Urinary bladder (tissue), 4 donors: ENCODE measurements around the gene PANK3. TPM values are rescaled to one million over a fixed set of nuclear protein-coding genes. Genes with fewer than 3 reads are reported as not detected.
A peak's percentile ranks its signal among the peaks of the same experiment; 100 is the strongest.
"Not testable (repeated sequence)": the region's sequence is repeated elsewhere in the genome, so short reads cannot be mapped to it uniquely, and the experiment has no call there.

ENCODE experiments used
- DNase-seq: peaks from one replicate; pipeline ENCODE4 v3.0.0-alpha.2; 2015; ENCODE audit errors: extremely low spot score
- H3K27ac ChIP-seq: one replicate; pipeline ENCODE4 v1.5.1; 2013; ENCODE audit warnings: low read depth, mild to moderate bottlenecking, moderate library complexity
- H3K36me3 ChIP-seq: one replicate; pipeline ENCODE4 v1.6.1; 2013; ENCODE audit warnings: mild to moderate bottlenecking, moderate library complexity; ENCODE audit not compliant: insufficient read depth
- H3K4me1 ChIP-seq: one replicate; pipeline ENCODE4 v1.6.1; 2013; ENCODE audit warnings: mild to moderate bottlenecking, moderate library complexity; ENCODE audit not compliant: insufficient read depth
- H3K4me3 ChIP-seq: one replicate; pipeline ENCODE4 v1.5.1; 2013; ENCODE audit warnings: low read depth, low read length
- WGBS: extraction: QIAGEN DNeasy Blood & Tissue Kit; methylation state at CpG from one replicate; pipeline ENCODE4 v1.1.7; 2013; 5-methylcytosine and 5-hydroxymethylcytosine counted together
- polyA plus RNA-seq: library from polyadenylated mRNA; stranded (reverse); fragments of 200-250 nt; gene quantifications from one replicate; pipeline ENCODE4 v1.2.3, GENCODE V29; 2013
- total RNA-seq: library from RNA; depleted of rRNA; stranded (reverse); fragments of >200 nt; gene quantifications from one replicate; pipeline ENCODE4 v1.2.3, GENCODE V29; 2014
- donor health status: healthy with polysubstance abuse.
- donor health status: healthy.

The PANK3 gene
- total and polyA plus RNA-seq, 2 donors, result 12.3 to 116 TPM

DNA sequence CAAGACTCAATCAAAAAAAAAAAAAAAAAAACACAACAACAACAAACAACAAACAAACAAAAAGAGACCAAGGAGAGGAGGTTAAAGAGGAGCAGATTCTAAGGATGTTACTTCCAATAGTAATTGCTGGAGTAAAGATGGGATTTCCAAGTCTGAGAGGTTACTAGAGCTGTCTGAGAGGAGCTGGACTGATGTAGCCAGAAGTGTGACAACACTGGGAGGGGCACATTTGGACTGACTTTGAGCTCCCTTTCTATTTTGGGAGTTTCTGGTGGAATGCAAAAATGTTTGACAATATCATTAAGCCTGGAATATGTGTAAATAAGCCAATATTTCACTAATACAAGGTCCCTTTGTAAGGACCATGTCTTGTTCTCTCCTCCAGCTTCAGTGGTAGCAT is 25.3 kb upstream of the PANK3 start:
- Histone ChIP-seq H3K4me1 (no peaks in the 10 kb centered on the region), H3K4me3 (no peak overlapping the region), H3K36me3 (no peaks in the 10 kb centered on the region), H3K27ac (no peak overlapping the region)
- DNase-seq, result no peak

DNA sequence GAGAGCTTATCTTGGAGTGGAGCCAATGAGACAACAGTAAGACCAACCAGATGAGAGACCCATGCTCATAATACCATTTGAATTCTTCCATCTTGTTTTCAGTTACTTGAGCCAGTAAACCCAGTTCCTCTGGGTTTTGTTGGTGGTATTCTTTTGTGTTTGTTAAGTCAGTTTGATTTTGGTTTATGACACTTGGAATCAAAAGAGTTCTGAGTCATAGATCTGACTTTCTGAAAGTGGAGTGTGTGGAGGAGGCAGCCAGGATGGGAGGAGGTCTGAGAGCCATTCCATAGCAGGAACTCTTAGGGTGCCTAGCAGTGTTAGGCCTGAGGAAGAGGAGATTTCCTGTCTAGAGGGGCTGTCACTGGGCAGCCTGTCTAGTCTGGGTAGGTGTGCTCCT is 24.6 kb upstream of the PANK3 start:
- Histone ChIP-seq H3K4me3 (no peak overlapping the region), H3K4me1 (no peaks in the 10 kb centered on the region), H3K27ac (no peak overlapping the region), H3K36me3 (no peaks in the 10 kb centered on the region)
- DNase-seq, result no peak

DNA sequence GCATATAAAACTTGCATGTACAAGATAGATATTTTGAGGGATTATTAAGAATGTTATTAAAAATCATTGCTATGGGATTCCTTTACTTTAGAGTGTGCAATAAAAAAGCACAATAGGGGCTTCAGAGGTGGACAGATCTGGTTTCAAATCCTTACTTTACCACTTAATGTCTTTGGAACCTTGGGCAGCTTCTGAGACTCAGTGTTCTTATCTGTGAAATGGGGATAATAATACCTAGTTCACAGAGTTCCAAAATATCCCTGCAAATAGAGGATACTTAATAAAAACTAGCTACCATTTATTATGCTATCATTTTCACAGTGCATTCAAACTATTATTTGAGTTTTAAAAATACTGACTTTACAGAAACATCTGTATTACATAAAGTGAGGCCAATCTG is 23.3 kb upstream of the PANK3 start:
- no peak overlapping the region for H3K27ac ChIP-seq
- no peaks in the 10 kb centered on the region for H3K36me3 ChIP-seq
- H3K4me3 ChIP-seq, result no peak overlapping the region
- no peaks in the 10 kb centered on the region for H3K4me1 ChIP-seq
- DNase-seq, result no peak

DNA sequence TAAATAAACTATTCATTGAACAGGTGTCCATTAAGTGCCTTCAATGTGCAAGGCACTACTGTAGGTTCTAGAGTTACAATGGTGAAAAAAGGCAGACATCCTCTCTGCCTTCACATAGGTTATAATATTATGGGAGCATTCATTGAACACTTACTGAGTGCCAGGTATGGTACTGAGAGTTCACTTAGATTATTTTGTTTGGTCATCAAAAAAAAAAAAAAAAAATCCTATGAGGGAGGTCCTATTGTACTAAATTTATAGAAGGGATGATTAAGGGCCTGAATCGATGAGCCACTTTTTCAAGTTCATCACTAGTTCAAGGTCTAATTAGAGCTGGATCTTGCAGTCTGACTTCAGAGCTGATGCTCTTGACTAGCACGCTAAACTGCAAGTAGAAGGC is 22.8 kb upstream of the PANK3 start:
- Histone ChIP-seq H3K4me1 (no peaks in the 10 kb centered on the region), H3K4me3 (no peak overlapping the region), H3K36me3 (no peaks in the 10 kb centered on the region), H3K27ac (no peak overlapping the region)
- WGBS, result 65% methylated on average over 2 of the region's 2 CpGs
- DNase-seq, result no peak

DNA sequence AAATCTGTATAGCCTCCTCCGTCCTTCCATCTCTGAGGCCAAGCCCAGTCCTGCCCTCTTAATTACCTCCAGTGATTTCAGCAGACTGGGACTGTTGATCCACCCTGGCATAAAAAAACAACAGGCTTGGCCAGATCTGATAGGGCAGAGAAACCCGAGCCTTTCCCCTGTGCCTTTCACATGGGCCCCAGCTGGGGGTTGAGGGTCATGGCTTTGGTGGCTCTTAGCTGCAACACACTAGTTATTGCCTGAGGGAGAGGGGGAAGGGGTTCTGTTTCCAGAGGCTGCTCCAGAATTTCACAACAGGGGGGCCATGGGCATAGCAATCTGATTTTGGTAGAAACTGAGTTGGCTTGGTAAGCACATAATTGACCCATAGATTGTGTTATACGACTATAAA is 21.2 kb upstream of the PANK3 start:
- Histone ChIP-seq H3K4me3 (no peak overlapping the region), H3K27ac (no peak overlapping the region), H3K4me1 (no peaks in the 10 kb centered on the region), H3K36me3 (no peaks in the 10 kb centered on the region)
- DNase-seq, result peak; percentile 14
- WGBS, result 71% methylated on average over 3 of the region's 3 CpGs

DNA sequence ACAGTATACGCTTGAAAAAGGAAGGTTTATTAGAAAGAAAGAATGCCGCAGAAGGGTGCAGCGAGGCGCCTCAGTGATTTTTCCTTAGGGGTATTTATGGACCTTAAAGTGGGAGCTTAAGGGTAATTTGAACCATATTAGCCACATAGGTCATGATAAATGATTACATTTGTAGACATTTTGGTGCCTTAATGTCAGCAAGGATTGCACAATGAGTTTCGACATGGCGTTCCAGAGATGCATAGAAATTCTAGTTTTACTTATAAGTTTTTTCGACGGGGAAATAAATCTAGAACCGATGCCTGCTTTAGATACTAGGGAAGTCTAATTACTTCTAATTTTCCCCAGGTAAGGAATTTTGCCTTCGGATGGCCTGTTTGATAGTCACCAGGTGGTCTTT is 20.7 kb upstream of the PANK3 start:
- Histone ChIP-seq H3K36me3 (no peaks in the 10 kb centered on the region), H3K4me3 (no peak overlapping the region), H3K4me1 (no peaks in the 10 kb centered on the region), H3K27ac (no peak overlapping the region)
- WGBS, result 83% methylated on average over 10 of the region's 10 CpGs
- no peak for DNase-seq

DNA sequence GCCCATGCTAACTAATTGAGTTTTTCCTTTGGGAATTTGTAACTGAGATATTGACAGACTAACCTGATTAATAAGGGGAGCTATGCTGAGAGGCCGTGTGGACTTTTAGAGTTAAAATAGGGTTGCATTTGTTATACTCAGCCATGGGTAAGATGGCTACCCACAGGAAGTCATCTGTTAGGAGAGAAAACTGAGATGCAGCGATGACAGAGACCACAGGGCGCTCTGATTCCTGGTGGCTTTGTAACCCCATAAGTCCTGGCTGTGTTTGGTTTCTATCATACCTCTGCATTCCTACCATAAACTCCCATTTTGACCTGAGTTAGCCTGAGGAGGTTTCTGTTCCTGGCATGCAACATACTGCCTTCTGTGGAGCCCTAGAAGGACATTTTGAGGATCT is 19.5 kb upstream of the PANK3 start:
- H3K4me1 ChIP-seq, result no peaks in the 10 kb centered on the region
- H3K36me3 ChIP-seq, result no peaks in the 10 kb centered on the region
- no peak overlapping the region for H3K27ac ChIP-seq
- no peak overlapping the region for H3K4me3 ChIP-seq
- 73% methylated on average over 3 of the region's 3 CpGs for WGBS
- no peak for DNase-seq

DNA sequence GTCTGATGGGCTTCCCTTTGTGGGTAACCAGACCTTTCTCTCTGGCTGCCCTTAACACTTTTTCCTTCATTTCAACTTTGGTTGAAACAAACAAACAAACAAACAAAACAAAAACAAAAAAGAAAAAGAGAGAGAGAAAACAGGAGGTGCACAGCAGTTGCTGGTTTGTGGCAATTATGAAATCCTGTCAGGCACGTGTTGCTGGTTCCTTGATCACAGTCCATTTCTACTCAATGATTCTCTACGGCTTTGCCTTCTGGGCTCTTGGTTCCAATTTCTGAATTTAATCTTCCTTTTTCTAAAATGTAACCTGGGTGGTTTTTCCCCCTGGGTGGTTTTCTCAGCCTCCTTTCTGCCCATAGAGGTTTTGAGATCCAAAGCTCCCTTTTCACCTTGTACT is 17.8 kb upstream of the PANK3 start:
- Histone ChIP-seq H3K36me3 (no peaks in the 10 kb centered on the region), H3K4me1 (no peaks in the 10 kb centered on the region), H3K27ac (no peak overlapping the region), H3K4me3 (no peak overlapping the region)
- WGBS, result 76% methylated on average over 2 of the region's 2 CpGs
- no peak for DNase-seq

DNA sequence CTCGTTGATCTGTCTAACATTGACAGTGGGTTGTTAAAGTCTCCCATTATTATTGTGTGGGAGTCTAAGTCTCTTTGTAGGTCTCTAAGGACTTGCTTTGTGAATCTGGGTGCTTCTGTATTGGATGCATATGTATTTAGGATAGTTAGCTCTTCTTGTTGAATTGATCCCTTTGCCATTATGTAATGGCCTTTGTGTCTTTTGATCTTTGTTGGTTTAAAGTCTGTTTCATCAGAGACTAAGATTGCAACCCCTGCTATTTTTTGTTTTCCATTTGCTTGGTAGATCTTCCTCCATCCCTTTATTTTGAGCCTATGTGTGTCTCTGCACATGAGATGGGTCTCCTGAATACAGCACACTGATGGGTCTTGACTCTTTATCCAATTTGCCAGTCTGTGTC is 17.0 kb upstream of the PANK3 start:
- H3K27ac ChIP-seq, DNase-seq, H3K36me3 ChIP-seq, H3K4me3 ChIP-seq, H3K4me1 ChIP-seq: not testable (repeated sequence)
- WGBS, result 79% methylated on average over 1 of the region's 1 CpG

DNA sequence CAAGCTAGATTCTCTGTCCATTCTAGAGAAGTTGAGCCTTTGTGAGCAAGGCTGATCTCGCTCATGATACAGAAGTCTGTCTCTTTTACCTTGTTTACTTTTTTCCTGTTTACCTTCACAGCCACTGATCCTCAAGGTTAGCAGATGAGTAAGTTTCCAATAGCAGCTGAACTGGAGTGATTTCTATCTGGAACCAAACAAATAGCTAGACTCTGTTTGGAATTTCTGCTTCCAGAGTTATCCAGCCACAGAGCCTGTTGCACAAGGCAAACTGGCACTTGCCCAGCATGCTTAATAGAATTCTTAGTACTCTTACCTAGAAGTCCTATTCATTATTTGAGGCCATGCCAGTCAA is 12.8 kb upstream of the PANK3 start:
- no peak for DNase-seq
- WGBS, result 83% methylated on average over 1 of the region's 1 CpG

DNA sequence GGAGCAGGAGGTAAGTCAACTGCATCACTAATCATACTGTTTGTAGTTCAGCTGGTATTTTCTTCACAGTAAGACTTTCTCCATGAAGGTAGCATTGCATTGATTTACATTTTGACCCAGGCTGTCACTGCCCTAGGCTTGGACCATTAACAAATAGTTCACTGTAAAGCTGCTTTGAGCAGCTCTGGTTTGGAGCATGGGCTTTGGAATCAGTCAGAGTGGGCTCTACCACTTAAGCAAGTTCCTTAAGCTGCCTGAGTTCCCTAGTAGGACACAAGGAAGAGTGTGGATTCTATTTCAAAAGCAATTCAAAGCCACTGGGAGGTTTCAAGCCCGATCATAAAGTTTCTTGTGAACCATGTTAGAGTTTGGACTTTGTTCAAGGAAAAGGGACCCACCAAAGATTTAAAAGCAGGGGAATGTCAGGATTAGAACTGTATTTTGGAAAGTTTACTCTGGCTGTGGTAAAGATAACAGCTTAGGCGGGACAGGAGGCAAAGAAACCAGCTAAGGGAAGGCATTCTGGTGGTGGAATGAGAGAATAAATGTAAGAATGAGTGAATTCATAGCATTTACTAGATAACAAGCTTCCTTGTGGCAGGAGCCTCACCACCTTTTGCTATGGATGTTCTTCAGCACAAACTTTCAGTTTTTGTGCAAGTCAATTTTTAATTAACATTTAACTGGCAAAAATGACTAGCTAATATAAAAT is 12.3 kb upstream of the PANK3 start:
- Histone ChIP-seq H3K36me3 (no peaks in the 10 kb centered on the region), H3K4me3 (no peak overlapping the region), H3K27ac (no peak overlapping the region), H3K4me1 (peaks cover 1% of the 10 kb centered on the region)
- DNase-seq, result no peak
- WGBS, result 36% methylated on average over 2 of the region's 2 CpGs

More for the DNA sequence above, 12.8 kb upstream of the PANK3 start:
- Histone ChIP-seq H3K4me3 (no peak overlapping the region), H3K36me3 (no peaks in the 10 kb centered on the region), H3K4me1 (peaks cover 1% of the 10 kb centered on the region), H3K27ac (no peak overlapping the region)

DNA sequence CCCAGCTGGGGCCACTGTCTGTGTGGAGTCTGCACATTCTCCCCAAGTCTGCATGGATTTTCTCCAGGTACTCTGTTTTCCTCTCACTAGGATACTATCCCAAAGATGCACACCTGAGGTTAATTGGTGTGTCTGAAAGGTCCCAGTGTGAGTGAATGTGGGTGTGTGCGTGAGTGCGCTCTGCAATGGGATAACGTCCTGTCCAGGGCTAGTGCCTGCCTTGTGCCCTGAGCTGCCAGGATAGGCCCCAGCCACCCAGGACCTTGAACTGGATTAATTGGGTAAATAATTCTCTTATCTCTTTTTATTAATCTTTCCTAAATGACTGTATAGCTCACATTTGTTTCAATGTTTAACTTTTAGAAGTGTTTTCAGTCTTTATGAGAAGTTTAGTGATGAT is 11.5 kb upstream of the PANK3 start:
- 74% methylated on average over 3 of the region's 3 CpGs for WGBS
- no peak for DNase-seq

DNA sequence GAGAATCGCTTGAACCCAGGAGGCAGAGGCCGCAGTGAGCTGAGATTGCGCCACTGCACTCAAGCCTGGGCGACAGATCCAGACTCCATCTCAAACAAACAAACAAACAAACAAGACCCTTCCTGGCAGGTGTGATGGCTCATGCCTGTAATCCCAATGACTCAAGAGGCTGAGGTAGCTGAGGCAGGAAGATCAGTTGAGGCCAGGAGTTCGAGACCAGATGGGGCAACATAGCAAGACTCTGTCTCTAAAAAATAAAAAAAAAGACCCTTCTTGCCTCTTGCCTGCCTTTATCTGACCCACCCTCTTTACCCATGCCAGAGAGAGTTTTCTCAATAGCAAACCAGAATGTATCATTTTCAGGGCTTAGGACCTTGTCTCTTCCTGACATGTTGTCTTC is 8.8 kb upstream of the PANK3 start:
- Histone ChIP-seq H3K36me3 (no peaks in the 10 kb centered on the region), H3K4me3 (no peak overlapping the region), H3K4me1 (peaks cover 1% of the 10 kb centered on the region), H3K27ac (no peak overlapping the region)
- WGBS, result 95% methylated on average over 5 of the region's 5 CpGs
- no peak for DNase-seq

More for the DNA sequence above, 11.5 kb upstream of the PANK3 start:
- no peak overlapping the region for H3K4me3 ChIP-seq
- H3K27ac ChIP-seq, result no peak overlapping the region
- peaks cover 1% of the 10 kb centered on the region for H3K4me1 ChIP-seq
- H3K36me3 ChIP-seq, result no peaks in the 10 kb centered on the region

DNA sequence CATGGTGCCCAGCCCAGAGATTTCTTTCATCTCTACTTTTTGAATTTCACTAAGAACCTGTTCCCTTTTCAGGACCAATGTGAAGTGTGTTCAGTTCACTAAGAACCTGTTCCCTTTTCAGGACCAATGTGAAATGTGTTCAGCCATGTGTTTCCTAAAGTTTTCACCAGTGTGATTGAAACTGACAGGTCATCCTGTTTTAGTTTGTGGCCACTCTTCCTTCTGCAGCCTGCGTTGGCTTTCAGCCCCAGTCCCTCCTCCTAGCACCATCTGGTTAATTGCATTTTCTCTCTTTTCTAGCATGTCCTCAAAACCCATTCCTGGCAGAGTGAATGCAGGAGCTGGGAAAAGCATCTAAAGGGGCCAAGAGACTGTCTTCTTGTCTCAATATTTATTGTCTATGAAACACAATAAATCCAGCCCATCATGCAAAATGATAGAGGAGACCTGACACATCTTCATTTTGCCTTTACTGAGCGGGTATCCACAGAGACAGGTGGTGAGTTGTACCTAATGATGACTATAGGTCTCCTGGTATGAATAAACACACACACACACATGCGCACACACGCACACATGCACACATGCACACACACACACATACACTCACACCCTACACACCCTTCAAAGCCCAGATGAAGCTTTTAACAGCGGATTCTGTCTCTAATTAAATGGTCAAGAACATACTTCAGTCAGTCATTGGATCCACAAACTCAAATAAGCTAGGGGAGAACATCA is 6.1 kb upstream of the PANK3 start:
- no peaks in the 10 kb centered on the region for H3K36me3 ChIP-seq
- no peak for DNase-seq
- WGBS, result 61% methylated on average over 5 of the region's 5 CpGs

More for the DNA sequence above, 6.1 kb upstream of the PANK3 start:
- Histone ChIP-seq H3K4me1 (no peaks in the 10 kb centered on the region), H3K27ac (no peak overlapping the region), H3K4me3 (no peak overlapping the region)
